ENCODE data around the gene RFX8. TPM values are rescaled to one million over a fixed set of nuclear protein-coding genes. Genes with fewer than 3 reads are reported as not detected.

The RFX8 gene
- total and polyA plus RNA-seq, 2 of the 13 experiments (the other 11 are each of a cell fraction or from before 2014, with no cell fraction given), result not detected

- TF ChIP-seq, protein P1, sequence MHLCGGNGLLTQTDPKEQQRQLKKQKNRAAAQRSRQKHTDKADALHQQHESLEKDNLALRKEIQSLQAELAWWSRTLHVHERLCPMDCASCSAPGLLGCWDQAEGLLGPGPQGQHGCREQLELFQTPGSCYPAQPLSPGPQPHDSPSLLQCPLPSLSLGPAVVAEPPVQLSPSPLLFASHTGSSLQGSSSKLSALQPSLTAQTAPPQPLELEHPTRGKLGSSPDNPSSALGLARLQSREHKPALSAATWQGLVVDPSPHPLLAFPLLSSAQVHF (CRISPR knock-in tag; IDR thresholded peaks at IDR 0.05), result no peak
- TF ChIP-seq ZNF335 (CRISPR knock-in tag; IDR thresholded peaks at IDR 0.05) (0 out of 2 replicates have a peak, but pooled peaks have one; percentile 42), TOE1 (CRISPR knock-in tag; IDR thresholded peaks at IDR 0.05) (no peak), ZNF567 (CRISPR knock-in tag; IDR thresholded peaks at IDR 0.05; ENCODE audit: borderline replicate concordance) (no peak), ZNF775 (CRISPR knock-in tag; IDR thresholded peaks at IDR 0.05; ENCODE audit: borderline replicate concordance) (no peak), SALL1 (CRISPR knock-in tag; IDR thresholded peaks at IDR 0.05) (no peak), ZNF574 (CRISPR knock-in tag; IDR thresholded peaks at IDR 0.05) (no peak), IRF2 (CRISPR knock-in tag; IDR thresholded peaks at IDR 0.05) (no peak), ERF (CRISPR knock-in tag; IDR thresholded peaks at IDR 0.05) (no peak), TERF1 (CRISPR knock-in tag; IDR thresholded peaks at IDR 0.05) (peak; percentile 68; the same call in 1 of the 2 replicates), BHLHE40 (IDR thresholded peaks at IDR 0.05; ENCODE audit: low read length) (no peak), FOXC1 (CRISPR knock-in tag; IDR thresholded peaks at IDR 0.05; ENCODE audit: borderline replicate concordance) (no peak)
- TF ChIP-seq, protein P2, sequence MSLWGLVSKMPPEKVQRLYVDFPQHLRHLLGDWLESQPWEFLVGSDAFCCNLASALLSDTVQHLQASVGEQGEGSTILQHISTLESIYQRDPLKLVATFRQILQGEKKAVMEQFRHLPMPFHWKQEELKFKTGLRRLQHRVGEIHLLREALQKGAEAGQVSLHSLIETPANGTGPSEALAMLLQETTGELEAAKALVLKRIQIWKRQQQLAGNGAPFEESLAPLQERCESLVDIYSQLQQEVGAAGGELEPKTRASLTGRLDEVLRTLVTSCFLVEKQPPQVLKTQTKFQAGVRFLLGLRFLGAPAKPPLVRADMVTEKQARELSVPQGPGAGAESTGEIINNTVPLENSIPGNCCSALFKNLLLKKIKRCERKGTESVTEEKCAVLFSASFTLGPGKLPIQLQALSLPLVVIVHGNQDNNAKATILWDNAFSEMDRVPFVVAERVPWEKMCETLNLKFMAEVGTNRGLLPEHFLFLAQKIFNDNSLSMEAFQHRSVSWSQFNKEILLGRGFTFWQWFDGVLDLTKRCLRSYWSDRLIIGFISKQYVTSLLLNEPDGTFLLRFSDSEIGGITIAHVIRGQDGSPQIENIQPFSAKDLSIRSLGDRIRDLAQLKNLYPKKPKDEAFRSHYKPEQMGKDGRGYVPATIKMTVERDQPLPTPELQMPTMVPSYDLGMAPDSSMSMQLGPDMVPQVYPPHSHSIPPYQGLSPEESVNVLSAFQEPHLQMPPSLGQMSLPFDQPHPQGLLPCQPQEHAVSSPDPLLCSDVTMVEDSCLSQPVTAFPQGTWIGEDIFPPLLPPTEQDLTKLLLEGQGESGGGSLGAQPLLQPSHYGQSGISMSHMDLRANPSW (CRISPR knock-in tag; IDR thresholded peaks at IDR 0.05; ENCODE audit: borderline replicate concordance), result no peak
- TF ChIP-seq, protein P3, sequence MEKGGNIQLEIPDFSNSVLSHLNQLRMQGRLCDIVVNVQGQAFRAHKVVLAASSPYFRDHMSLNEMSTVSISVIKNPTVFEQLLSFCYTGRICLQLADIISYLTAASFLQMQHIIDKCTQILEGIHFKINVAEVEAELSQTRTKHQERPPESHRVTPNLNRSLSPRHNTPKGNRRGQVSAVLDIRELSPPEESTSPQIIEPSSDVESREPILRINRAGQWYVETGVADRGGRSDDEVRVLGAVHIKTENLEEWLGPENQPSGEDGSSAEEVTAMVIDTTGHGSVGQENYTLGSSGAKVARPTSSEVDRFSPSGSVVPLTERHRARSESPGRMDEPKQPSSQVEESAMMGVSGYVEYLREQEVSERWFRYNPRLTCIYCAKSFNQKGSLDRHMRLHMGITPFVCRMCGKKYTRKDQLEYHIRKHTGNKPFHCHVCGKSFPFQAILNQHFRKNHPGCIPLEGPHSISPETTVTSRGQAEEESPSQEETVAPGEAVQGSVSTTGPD (CRISPR knock-in tag; IDR thresholded peaks at IDR 0.05), result no peak
- TF ChIP-seq, protein P4, sequence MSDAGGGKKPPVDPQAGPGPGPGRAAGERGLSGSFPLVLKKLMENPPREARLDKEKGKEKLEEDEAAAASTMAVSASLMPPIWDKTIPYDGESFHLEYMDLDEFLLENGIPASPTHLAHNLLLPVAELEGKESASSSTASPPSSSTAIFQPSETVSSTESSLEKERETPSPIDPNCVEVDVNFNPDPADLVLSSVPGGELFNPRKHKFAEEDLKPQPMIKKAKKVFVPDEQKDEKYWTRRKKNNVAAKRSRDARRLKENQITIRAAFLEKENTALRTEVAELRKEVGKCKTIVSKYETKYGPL (CRISPR knock-in tag; IDR thresholded peaks at IDR 0.05), result no peak
- TF ChIP-seq, protein P5, sequence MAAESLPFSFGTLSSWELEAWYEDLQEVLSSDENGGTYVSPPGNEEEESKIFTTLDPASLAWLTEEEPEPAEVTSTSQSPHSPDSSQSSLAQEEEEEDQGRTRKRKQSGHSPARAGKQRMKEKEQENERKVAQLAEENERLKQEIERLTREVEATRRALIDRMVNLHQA (CRISPR knock-in tag; IDR thresholded peaks at IDR 0.05), result no peak
- TF ChIP-seq, protein P6, sequence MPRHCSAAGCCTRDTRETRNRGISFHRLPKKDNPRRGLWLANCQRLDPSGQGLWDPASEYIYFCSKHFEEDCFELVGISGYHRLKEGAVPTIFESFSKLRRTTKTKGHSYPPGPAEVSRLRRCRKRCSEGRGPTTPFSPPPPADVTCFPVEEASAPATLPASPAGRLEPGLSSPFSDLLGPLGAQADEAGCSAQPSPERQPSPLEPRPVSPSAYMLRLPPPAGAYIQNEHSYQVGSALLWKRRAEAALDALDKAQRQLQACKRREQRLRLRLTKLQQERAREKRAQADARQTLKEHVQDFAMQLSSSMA (CRISPR knock-in tag; IDR thresholded peaks at IDR 0.05), result no peak
These were observed 88.2 kb downstream of the RFX8 start (continued) for GRCh38 chr2:101386599-101387150.
